ENCODE measurements around the gene TMEM179.

DNA sequence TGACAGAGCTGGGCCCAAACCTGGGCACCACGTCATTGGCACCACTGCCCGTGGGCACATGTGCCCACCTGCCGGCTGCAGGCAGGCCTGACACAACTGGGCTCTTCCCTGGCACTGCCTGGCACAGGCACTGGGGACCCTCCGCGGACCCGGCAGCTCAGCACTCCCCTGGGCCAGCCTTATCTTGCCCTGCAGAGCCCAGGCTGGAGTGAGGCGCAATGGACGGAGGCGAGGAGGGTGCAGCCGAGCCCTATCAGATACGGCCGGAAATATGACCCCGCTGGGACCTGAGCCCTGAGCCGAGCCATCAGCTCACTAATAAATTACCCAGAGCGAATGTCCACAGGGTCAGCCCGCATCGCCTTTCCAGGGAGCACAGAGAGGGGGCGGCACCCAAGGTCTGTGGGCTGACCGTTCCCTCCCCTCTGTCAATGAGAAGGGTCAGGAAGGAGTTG is 26.7 kb downstream of the TMEM179 start:
- no peak for TF ChIP-seq TAF1 (IDR thresholded peaks at IDR 0.05; ENCODE audit: borderline replicate concordance, insufficient read depth, low read length)
- TF ChIP-seq SIN3A (IDR thresholded peaks at IDR 0.05; ENCODE audit: borderline replicate concordance, insufficient read depth, low read length), result no peak
- TF ChIP-seq POLR2AphosphoS5 (IDR thresholded peaks at IDR 0.05; ENCODE audit: low read depth, low read length), result no peak
- TF ChIP-seq, protein P1, sequence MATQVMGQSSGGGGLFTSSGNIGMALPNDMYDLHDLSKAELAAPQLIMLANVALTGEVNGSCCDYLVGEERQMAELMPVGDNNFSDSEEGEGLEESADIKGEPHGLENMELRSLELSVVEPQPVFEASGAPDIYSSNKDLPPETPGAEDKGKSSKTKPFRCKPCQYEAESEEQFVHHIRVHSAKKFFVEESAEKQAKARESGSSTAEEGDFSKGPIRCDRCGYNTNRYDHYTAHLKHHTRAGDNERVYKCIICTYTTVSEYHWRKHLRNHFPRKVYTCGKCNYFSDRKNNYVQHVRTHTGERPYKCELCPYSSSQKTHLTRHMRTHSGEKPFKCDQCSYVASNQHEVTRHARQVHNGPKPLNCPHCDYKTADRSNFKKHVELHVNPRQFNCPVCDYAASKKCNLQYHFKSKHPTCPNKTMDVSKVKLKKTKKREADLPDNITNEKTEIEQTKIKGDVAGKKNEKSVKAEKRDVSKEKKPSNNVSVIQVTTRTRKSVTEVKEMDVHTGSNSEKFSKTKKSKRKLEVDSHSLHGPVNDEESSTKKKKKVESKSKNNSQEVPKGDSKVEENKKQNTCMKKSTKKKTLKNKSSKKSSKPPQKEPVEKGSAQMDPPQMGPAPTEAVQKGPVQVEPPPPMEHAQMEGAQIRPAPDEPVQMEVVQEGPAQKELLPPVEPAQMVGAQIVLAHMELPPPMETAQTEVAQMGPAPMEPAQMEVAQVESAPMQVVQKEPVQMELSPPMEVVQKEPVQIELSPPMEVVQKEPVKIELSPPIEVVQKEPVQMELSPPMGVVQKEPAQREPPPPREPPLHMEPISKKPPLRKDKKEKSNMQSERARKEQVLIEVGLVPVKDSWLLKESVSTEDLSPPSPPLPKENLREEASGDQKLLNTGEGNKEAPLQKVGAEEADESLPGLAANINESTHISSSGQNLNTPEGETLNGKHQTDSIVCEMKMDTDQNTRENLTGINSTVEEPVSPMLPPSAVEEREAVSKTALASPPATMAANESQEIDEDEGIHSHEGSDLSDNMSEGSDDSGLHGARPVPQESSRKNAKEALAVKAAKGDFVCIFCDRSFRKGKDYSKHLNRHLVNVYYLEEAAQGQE (IDR thresholded peaks at IDR 0.05; ENCODE audit: insufficient read depth in 1 of 2, low read depth in 2 of 2, low read length in 2 of 2), result no peak
- no peak for TF ChIP-seq FOXP2 (optimal IDR thresholded peaks at IDR 0.05; ENCODE audit: borderline replicate concordance, extremely low read depth, extremely low read length, insufficient read depth)
